HEK293T (cell line): ENCODE results near the gene C22orf42.
"Not testable (repeated sequence)": the region's sequence is repeated elsewhere in the genome, so short reads cannot be mapped to it uniquely, and the experiment has no call there.

Source experiments
- BHLHE40 ChIP-seq: fragments of 450-650 bp; IDR thresholded peaks from 2 replicates; pipeline ENCODE4 v1.6.1; 2016; ENCODE audit warnings: mild to moderate bottlenecking, moderate library complexity, borderline replicate concordance
- FOXA1 ChIP-seq: fragments of 450-650 bp; IDR thresholded peaks from 2 replicates; pipeline ENCODE4 v1.6.1; 2016; ENCODE audit warnings: mild to moderate bottlenecking
- FOXM1 ChIP-seq: fragments of 450-650 bp; IDR thresholded peaks from 2 replicates; pipeline ENCODE4 v1.6.1; 2017; ENCODE audit warnings: mild to moderate bottlenecking, borderline replicate concordance
- L3MBTL2 ChIP-seq: fragments of 450-650 bp; conservative IDR thresholded peaks from 2 replicates; pipeline ENCODE4 v1.6.1; 2016; ENCODE audit warnings: mild to moderate bottlenecking
- LEF1 ChIP-seq: fragments of 450-650 bp; IDR thresholded peaks from 2 replicates; pipeline ENCODE4 v1.6.1; 2017; ENCODE audit warnings: mild to moderate bottlenecking, borderline replicate concordance
- NFRKB ChIP-seq: fragments of 450-650 bp; IDR thresholded peaks from 2 replicates; pipeline ENCODE4 v1.6.1; 2016; ENCODE audit warnings: mild to moderate bottlenecking, moderate library complexity
- SUZ12 ChIP-seq: fragments of 450-650 bp; IDR thresholded peaks from 2 replicates; pipeline ENCODE4 v1.6.1; 2016; ENCODE audit warnings: mild to moderate bottlenecking
- TF ChIP-seq, protein P1 (sequence below): fragments of 450-650 bp; IDR thresholded peaks from 2 replicates; pipeline ENCODE4 v1.6.1; 2016

DNA sequence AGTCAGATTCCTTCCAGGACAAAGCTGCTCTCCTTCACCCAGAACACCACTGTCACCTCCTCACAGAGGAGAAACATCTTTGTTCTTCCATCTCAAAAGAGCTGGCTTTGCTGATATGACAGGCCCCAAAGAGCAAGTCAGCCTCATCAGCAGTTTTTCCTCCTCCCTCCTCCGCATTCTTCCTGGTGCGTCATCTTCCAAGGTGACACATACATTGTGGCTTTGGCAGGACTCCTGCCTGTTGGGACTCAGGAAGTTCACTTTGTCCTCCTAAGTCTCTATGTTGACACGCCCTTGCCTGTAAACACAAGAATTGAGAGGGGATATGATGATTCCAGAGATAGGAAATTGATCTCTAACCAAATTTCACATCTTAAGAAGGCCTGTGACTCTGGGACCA lies 23.1 kb downstream of the C22orf42 start:
- not testable (repeated sequence) for TF ChIP-seq BHLHE40, FOXM1, SUZ12, L3MBTL2, NFRKB, LEF1, FOXA1
- TF ChIP-seq, protein P1, sequence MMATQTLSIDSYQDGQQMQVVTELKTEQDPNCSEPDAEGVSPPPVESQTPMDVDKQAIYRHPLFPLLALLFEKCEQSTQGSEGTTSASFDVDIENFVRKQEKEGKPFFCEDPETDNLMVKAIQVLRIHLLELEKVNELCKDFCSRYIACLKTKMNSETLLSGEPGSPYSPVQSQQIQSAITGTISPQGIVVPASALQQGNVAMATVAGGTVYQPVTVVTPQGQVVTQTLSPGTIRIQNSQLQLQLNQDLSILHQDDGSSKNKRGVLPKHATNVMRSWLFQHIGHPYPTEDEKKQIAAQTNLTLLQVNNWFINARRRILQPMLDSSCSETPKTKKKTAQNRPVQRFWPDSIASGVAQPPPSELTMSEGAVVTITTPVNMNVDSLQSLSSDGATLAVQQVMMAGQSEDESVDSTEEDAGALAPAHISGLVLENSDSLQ = not testable (repeated sequence)
